Sigmoid colon (tissue), 4 donors: ENCODE measurements around the gene BNIP5.

Experiments used
- EP300 ChIP-seq, 4 donors: sonication (generic); formaldehyde crosslinking; IDR thresholded peaks; one replicate each; pipeline ENCODE4 v1.6.1; 2017; ENCODE audit warnings: antibody characterized with exemption in 4 of 4
- POLR2A ChIP-seq, 2 donors: fragments of 450-650 bp; IDR thresholded peaks; one replicate each; pipeline ENCODE4 v1.6.1; 2016; ENCODE audit warnings: antibody characterized with exemption in 2 of 2, mild to moderate bottlenecking in 2 of 2, moderate library complexity in 2 of 2
- POLR2AphosphoS5 ChIP-seq, 4 donors: sonication (generic); formaldehyde crosslinking; IDR thresholded peaks; one replicate each; pipeline ENCODE4 v1.6.1; 2017; ENCODE audit warnings: antibody characterized with exemption in 4 of 4
- TF ChIP-seq, protein P1 (sequence below), 4 experiments: fragments of 450-650 bp in 3 of 4; fragments of 200-600 bp in 1 of 4; IDR thresholded peaks; one replicate each; pipeline ENCODE4 v1.5.1; 2016 to 2019; ENCODE audit warnings: antibody characterized with exemption in 4 of 4, mild to moderate bottlenecking in 3 of 4, moderate library complexity in 2 of 4

DNA sequence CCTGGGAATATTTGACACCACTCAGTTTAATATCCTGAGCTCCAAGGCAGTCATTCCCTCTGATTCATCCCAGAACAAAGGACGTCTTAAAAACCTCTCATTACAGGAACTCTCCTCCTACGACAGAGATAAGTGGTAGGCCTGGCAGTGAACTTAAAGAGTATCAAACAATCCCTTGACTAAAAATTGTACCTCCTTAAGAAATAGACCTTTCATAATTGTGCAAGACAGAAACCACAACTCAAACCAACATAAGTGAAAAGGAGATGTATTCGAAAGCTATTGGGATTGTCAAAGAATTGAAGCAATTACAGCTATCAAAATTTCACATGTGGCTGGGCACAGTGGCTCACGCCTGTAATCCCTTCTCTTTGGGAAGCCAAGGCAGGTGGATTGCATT, 19.1 kb upstream of the BNIP5 start:
- TF ChIP-seq POLR2A (IDR thresholded peaks at IDR 0.05) (no peak), POLR2AphosphoS5 (IDR thresholded peaks at IDR 0.05) (no peak), EP300 (IDR thresholded peaks at IDR 0.05) (no peak)
- TF ChIP-seq, protein P1, sequence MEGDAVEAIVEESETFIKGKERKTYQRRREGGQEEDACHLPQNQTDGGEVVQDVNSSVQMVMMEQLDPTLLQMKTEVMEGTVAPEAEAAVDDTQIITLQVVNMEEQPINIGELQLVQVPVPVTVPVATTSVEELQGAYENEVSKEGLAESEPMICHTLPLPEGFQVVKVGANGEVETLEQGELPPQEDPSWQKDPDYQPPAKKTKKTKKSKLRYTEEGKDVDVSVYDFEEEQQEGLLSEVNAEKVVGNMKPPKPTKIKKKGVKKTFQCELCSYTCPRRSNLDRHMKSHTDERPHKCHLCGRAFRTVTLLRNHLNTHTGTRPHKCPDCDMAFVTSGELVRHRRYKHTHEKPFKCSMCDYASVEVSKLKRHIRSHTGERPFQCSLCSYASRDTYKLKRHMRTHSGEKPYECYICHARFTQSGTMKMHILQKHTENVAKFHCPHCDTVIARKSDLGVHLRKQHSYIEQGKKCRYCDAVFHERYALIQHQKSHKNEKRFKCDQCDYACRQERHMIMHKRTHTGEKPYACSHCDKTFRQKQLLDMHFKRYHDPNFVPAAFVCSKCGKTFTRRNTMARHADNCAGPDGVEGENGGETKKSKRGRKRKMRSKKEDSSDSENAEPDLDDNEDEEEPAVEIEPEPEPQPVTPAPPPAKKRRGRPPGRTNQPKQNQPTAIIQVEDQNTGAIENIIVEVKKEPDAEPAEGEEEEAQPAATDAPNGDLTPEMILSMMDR (IDR thresholded peaks at IDR 0.05) = no peak
